GM19238 (cell line): ENCODE data around the gene GAL.
"Not testable (repeated sequence)": the region's sequence is repeated elsewhere in the genome, so short reads cannot be mapped to it uniquely, and the experiment has no call there.

Source experiments
- DNase-seq: peaks from one replicate; pipeline ENCODE4 v3.0.0; 2011; ENCODE audit warnings: low spot score; ENCODE audit not compliant: insufficient read length

GAL gene, protein sequence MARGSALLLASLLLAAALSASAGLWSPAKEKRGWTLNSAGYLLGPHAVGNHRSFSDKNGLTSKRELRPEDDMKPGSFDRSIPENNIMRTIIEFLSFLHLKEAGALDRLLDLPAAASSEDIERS

DNA sequence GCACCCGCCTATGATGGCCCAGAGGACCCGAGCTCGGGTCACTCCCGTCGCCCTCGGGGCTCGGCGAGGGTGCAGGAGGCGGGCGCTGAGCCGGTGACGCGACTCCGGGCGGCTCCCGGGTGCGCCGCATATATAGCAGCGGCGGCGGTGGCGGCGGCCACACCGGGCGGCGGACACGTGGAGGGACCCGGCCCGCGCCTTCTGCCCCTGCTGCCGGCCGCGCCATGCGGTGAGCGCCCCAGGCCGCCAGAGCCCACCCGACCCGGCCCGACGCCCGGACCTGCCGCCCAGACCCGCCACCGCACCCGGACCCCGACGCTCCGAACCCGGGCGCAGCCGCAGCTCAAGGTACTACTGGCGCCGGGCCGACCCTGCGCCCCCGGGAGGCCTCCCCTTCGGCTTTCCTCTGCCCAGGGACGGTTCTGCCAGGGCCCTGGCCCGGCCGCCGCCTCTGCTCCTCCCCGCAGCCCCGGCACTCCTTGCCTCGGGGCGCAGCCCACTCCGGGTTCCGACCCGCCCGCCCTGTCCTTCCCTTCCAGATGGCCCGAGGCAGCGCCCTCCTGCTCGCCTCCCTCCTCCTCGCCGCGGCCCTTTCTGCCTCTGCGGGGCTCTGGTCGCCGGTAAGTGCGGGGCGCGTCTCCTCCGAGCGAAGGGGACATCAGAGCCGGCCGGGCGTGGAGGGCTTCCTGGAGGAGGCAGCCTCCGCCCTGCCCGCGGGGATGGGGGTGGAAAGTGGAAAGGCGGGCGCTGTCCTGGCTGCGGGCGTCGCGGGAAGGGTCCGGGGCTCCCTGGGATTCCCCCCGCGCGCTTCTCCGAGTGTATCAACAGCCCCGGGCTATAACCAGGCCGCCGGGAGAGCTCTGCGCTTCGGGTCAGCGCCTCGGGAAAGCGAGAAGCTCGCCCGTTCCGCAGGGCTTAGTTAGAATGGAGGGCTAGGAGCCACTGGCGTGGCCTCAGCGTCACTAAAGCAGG is at the start of gene GAL:
Gene GAL (plus strand): TSS at position 160 of the 972 bp plus-strand sequence. CDS start 380 bp downstream, at position 540.
- DNase-seq = no peak

DNA sequence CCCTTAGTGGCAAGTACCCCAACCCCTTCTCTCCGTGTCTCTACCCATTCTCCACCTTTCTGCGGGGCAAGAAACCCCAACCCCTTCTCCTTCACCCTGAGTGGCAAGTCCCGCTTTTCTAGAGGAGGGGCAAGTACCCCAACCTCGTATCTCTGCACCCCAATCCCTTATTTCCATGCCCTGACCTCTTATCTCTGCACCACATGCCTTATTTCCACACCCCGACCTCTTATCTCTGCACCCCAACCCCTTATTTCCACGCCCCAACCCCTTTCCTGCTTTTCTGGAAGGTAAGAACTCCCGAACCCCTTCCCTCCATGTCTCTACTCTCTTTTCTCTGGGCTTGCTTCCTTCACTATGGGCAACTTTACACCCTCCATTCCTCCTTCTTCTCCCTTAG is 49.7 kb upstream of the GAL start:
- not testable (repeated sequence) for DNase-seq

DNA sequence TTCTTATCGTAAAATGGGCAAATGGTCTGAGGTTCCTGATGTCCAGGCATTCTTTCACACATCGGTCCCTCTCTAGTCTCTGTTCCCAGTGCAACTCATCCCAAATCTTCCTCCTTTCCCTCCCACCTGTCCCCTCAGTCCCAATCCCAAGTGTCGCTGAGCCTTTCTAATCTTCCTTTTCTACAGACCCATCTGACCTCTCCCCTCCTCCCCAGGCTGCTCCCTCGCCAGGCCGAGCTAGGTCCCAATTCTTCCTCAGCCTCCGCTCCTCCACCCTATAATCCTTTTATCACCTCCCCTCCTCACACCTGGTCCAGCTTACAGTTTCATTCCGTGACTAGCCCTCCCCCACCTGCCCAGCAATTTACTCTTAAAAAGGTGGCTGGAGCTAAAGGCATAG is 49.2 kb upstream of the GAL start:
- DNase-seq = not testable (repeated sequence)

DNA sequence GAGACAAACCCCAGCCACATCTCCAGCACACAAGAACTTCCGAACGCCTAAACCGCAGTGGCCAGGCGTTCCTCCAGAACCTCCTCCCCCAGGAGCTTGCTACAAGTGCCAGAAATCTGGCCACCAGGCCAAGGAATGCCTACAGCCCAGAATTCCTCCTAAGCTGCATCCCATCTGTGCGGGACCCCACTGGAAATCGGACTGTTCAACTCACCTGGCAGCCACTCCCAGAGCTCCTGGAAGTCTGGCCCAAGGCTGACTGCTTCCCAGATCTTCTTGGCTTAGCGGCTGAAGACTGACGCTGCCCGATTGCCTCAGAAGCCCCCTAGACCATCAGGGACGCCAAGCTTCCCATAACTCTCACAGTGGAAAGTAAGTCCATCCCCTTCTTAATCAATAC is 48.5 kb upstream of the GAL start:
- DNase-seq = not testable (repeated sequence)

DNA sequence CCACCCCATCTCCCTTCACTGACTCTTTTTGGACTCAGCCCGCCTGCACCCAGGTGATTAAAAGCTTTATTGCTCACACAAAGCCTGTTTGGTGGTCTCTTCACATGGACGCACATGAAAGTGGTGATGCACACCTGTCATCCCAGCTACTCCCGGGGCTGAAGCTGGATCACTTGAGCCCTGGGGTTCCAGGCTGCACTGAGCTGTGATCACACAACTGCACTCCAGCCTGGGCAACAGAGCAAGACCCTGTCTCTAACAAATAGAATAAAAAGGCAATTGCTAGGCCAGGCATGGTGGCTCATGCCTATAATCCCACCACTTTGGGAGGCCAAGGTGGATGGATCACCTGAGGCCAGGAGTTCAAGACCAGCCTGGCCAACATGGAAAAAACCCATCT is 45.0 kb upstream of the GAL start:
- not testable (repeated sequence) for DNase-seq

DNA sequence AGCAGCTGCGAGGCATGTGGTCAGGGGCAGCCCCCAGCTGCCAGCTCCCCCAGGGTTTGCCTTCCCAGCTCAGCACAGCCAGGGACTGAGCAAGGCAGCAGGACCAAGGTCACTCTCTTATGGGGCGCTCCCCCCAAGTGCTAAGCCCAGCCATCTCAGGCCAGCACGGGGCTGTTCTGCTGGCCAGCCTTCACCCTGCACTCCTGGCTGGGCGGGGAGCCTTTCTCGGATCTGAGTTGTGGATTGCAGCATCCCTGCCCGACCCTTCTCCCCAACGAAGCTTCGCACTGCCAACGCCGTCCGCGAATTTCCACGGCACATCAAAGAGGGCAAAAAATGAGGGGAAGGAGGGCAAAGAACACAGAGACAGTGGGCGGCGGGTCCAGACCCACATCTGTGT is 42.5 kb upstream of the GAL start:
- DNase-seq = no peak

DNA sequence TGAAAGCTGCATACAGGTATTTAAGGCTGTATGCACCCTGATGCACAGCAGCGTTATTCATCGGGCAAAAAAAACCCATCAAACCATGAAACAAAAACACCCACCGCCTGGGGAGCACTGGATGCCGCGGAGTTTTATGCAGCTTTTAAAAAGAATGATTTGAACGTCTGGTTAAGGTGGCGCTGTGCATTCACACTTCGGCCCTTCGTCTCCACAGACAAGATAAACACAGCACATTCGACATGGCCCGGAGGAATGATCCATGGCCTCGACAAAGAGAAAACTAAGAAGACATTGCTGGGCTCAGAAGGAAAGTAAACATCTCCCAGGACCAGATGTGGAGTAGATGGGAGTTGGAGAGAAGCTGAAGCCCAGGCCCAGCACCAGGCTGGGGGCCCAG is 40.8 kb upstream of the GAL start:
- no peak for DNase-seq

DNA sequence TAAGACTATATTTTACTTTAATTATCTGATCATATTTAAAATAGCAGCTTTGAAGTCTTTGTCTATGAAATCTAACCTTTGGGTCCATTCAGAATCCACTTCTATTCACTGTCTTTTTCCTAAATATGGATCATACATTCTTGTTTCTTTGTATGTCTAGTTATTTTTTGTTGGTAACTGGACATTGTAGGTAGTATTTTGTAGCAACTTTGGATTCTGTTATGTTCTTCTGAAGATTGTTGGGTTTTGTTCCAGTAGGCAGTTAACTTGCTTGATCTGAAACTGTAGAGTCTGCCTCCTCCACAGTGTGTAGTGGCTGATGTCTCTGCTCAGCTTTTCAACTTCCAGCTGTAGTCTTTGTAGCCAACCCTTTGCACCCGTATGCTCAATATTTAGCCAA is 37.5 kb upstream of the GAL start:
- no peak for DNase-seq

DNA sequence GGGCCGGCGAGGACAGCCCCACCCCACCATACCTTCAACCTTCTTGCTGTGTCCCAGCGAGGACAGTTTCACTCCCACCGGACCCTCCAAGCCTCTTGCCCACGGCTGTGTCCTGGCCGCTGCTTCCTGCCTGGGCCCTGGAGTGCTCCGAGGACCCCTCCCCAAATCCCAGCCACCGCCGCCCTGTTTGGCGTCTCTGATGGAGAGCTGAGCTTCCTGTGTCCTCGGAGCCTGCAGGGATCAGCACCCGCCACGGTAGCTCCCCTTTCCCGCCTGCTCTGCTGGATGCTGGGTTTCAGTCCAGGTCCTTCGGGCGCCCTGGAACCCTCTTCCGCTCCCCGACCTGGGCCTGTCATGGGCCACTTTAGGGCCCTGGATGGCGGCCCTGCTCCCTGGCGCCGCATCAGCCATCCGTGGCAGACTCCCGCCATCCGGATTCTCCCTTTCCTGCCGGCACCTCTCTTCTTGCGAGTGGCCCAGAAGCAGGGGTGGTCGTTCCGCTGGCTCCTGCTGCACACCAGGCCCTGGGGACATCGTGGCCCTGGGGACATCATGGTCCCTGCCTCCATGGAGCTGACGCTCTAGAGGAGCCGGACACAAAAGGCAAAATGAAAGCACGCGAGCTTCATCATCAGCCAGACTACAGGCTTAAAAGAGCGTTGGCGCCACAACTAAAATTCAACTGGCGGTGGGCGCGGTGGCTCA is 34.3 kb upstream of the GAL start:
- DNase-seq = no peak

DNA sequence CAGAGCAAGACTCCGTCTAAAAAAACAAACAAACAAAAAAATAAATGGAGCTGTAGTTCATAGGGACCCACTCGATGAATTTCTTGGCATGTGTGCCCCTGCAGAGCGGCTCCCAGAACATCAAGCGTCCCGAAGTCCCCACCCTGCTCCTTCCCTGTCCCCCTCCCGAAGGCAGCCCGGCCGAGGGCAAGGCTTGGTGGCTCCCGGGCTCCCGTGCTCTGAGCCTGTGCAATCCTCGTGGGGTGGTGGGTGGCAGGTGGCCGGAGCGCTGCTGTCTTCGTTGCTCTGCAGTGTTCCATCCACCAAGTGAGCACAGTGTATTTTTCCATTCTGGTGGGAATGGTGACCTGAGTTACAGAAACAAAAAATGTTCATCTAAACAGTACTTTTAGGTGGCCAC is 33.5 kb upstream of the GAL start:
- no peak for DNase-seq

DNA sequence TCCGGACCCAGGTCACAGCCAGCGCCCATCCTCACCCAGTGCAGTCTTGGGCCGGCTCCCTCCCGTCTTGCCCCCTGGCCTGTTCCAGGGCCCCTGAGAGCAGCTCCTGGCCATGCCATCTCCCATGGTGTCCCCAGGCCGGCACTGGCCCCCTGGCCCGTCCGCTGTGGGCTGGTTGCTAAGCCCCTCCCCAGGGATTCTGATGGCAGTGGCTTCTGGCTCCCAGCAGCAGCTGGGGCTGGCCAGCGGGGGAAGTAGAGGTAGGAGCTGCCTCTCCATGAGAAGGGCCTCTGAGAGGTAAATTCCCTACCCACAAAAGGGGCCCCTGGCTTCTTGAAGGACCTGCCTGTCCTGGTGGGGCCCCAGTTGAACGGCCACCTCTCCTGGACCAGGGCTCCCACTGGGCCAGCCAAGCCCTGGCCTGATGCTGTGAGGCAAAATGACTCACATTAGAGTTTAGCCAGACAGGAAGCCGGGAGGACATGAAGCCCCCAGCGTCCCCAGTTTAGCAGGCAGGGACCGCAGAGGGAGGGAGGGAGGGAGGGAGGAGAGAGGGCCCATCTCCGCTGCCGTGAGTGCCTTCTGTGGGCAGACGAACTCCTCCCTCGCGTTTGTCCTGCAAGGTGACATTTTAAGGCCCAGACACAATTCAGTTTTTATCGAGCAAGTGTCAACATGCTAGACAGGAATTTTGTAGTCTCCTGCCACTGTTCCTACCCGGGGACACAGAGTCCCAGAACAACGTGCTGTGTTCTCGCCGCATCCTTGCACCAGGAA is 32.9 kb upstream of the GAL start:
- DNase-seq = no peak

DNA sequence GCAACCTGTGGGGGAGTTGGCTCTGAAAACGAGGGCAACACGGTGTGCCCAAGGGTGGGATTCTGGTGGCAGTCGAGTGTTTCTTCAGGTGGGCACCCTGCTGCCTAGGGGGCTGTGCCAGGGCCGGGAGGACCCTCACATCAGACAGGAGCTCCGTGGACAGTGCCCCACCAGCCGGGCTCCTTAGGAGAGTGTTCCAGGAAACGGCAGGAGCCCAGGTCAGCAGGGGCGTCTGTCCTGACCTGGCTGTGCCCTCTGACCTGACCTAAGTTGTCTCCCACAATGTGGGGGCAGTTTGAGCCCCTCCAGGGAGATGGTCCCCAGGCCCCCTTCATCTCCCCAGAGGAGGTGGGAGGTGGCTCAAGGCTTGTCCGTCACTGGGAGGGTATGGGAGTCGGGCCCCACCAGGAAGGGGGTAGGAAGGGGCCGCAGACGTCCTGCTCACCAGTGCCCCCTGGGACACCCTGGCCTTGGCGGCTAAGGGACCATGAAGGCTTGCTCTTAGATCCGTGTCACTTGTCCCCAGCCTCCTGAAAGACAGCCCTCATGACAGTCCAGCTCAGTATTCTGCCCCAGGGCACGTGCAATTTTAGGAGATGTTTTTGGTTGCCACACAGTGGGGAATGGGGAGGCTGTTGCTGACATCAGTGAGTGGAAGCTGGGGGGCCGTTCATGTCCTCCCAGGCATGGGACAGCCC is 32.2 kb upstream of the GAL start:
- DNase-seq = no peak

DNA sequence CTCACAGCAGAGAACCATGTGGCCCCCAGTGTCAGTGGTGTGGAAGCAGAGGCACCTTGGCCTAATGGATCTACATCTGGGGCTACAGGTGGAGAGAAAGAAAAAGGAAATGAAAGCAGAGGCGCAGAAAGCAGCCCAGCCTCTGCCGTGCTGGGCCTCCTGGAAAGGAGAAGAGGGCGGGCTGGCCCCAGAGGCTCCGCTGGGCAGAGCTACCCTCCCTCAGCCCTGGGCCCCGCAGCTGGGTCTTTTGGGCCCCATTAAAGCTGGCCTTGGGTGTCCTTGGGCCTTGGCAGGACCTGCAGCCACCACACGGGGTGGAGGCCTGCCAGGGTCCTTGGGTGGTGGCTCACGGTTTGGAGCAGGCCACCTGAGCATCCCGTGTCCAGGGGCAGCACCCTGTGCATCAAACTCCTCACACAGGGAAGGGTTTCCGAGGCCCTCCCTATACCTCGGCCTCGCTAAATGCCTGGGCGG is 31.6 kb upstream of the GAL start:
- no peak for DNase-seq

DNA sequence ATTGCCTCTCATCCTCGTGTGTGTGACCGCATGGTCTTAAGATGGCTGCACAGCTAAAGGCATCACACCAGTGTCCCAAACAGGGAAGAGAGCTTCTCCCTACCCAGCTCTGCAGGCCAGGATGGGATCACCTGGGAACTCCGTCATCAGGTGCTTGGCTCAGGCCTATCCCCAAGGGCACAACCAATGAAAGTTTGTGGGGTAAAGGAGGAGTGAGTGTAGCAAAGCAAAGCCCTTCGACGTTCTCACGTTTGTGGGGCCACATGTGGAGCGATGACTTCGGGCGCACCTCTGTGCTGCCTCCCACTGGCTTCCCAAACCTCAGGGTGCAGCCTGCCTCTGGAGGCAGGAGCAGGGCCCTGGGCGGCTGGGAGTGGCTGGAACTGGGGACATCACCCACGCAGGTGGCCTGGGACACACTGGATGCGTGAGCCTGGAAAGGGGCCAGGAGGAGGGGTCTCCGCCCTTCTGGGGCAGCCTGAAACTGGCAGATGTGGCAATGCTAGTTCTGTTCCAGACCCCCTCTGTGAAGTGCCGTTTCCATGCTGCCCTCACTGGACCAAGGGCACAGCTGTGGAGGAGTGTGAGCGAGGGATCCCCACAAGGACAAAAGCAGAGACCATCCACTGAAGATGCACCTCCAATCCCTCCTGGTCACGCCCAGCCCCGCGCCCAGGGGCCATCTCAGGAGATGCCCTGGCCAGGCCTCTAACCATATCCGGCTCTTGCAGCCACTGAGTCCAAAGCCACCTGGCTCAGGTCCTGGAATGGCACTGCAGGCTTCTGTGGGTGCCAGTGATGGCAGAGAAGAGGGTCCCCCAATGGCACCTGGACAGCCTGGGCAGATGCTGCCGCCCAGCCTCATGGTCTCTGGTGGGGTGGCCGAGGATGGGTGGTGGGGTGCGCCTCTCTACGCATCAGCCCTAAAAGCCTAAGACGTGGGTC is 30.6 kb upstream of the GAL start:
- no peak for DNase-seq

DNA sequence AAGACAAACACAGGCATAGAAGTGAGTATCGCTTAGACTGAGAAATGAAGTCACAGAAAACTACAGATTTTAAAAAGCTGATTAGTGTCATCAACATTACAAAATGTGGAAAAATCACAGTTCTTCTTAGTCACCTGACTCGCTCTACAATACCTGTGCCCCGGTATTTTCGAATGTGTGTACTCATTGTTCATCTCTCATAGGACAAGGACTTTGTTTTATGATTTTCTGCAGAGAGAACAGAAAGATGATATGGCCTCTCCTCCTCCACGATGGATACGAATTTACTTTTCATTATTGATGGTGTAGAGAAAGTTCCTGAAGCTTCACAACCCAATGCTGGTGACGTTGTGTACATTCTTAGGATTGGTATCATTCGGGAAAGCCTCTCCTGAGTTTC is 29.4 kb upstream of the GAL start:
- no peak for DNase-seq

DNA sequence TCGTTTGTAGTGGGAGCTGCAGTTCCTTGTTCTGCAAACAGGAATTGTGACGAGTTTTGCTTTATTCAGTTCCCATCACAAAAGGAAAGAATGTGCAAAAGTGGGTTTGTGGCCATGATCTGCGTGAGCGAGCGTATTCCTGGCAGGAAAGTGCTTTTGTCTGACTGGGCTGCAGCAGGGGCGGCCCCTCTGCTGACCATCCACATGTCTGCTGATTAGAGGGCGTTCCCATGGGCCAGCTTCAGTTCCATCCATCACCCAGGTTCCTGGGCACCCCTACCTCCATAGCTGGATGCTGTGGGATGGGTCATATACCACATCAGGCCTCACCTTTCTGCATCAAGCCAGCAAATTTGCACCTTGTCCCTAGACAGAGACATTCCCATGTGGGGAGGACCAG is 28.9 kb upstream of the GAL start:
- no peak for DNase-seq

DNA sequence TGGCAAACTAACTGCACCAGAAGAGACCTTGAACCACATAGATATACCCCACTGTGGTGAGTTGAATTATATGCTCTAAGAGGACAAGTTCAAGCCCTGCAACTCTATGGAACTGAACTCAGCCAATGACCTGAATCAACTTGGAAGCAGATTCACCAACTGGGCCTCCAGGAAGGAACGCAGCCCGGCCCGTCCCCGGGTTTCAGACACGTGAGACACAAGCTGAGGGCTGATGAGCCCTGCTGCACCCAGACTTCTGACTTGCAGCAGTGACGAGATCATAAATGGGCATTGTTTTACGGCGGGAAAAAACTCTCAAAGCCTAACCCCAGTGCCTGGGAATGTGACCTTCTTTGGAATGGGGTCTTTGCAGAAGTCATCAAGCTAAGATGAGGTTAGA is 28.5 kb upstream of the GAL start:
- DNase-seq = no peak

DNA sequence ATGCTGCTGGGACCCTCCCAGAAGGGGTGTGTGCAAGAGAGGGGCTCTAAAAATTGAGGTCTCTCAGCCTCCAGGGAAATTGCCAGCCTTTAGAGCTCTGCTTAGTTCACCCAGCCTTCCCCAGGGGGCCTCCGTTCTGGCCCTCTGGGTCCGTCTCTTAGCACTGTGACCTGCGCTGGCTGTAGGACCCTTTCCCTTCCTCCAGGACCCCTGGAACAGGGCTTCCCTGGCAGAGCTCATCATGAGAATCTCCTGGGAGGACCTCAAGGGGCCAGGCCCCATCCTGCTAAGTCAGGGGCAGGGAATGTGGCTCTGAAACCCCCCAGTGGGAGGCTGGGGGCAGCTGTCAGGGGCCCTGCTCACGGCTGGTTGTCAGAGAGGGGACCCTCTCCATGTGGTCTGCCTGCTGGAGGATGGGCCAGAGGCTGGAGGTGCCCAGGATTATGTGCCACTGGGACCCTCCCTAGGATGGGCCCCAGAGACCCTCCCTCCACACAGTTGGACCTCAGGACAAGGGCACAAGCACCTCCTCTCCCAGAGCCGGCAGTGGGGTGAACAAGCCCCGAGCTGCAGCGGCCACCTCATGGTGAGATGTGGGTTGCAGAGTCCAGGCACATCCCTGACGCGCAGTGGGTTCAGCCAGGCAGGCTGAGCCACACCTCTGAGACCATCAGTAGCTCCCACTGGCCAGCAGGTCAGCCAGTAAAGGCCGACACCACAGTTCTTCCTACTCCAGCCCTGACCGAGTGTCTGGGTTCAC is 27.1 kb upstream of the GAL start:
- no peak for DNase-seq

DNA sequence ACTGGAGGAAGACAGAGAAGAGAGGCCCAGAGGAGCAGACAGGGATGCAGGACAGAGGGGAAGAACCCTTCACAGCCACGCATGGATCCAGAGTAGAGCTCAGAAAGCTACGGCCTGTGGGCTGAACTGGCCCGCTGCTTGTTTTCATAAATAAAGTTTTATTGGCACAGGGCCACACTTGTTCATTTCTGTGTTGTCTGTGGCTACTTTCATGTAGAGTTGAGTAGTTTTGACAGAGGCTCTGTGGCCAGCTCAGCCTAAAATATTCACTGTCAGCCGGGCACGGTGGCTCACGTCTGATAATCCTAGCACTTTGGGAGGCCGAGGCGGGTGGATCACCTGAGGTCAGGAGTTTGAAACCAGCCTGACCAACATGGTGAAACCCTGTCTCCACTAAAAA is 26.2 kb upstream of the GAL start:
- no peak for DNase-seq
